ENCODE measurements around the gene OR14J1.
"Not testable (repeated sequence)": the region's sequence is repeated elsewhere in the genome, so short reads cannot be mapped to it uniquely, and the experiment has no call there.

The OR14J1 gene, protein sequence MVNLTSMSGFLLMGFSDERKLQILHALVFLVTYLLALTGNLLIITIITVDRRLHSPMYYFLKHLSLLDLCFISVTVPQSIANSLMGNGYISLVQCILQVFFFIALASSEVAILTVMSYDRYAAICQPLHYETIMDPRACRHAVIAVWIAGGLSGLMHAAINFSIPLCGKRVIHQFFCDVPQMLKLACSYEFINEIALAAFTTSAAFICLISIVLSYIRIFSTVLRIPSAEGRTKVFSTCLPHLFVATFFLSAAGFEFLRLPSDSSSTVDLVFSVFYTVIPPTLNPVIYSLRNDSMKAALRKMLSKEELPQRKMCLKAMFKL

DNA sequence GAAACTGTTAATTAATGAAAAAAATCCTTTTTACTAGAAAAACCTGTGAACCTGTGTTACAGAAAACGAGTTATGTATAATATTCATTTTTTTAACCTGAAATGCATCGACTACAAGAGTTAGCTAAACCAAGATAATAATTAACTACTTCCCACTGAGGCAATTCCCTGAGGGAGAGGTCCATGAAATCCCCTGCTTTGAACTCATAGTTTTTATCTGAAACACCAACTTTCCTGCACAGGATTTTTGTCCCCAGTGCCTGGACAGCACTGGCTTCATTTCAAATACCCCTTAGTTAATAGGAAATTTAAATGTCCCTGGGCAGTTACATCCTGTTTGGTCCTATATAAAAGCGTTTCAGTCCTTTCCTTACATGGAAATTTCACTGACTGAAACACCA is at the start of gene OR14J1:
Gene OR14J1 (plus strand): TSS at position 386 of the 400 bp plus-strand sequence. CDS start 4,989 bp downstream, outside the sequence.
- Histone ChIP-seq H3K36me3 (ENCODE audit: insufficient read depth, low read length) (no peaks in the 10 kb centered on the region), H3K4me3 (ENCODE audit: low read depth, low read length) (no peak within 1 kb of the TSS), H3K4me1 (ENCODE audit: control insufficient read depth, insufficient read depth, low read length, unreplicated experiment) (no peaks in the 10 kb centered on the region), H3K27ac (ENCODE audit: low read depth, low read length) (no peak within 1 kb of the TSS), H3K27me3 (ENCODE audit: insufficient read depth, low read length) (no peaks in the 10 kb centered on the region), H2AFZ (ENCODE audit: low read length, unreplicated experiment) (no peak within 1 kb of the TSS), H3K79me2 (ENCODE audit: control insufficient read depth, insufficient read depth, low read length, unreplicated experiment) (no peaks in the 10 kb centered on the region)

DNA sequence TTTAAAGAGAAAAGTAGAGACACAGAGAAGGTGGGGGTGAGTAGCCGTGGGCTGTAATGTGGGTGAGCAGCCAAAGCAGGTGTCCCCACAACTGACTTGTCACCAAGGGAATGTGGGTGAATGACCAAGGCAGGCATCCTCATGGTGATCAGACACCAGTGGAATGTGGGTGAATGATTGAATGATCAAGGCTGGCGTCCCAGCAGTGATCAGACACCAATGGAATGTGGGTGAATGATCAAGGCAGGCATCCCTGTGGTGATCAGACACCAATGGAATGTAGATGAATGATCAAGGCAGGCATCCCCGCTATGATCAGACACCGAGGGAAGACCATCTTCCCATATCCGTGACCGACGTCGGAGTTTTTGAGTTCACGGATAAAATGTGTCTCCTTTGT is 49.8 kb upstream of the OR14J1 start:
- no peaks in the 10 kb centered on the region for H3K36me3 ChIP-seq (ENCODE audit: insufficient read depth, low read length)
- H3K4me1 ChIP-seq (ENCODE audit: control insufficient read depth, insufficient read depth, low read length, unreplicated experiment): no peaks in the 10 kb centered on the region
- no peak overlapping the region for H2AFZ ChIP-seq (ENCODE audit: low read length, unreplicated experiment)
- no peak overlapping the region for H3K4me3 ChIP-seq (ENCODE audit: low read depth, low read length)
- no peaks in the 10 kb centered on the region for H3K27me3 ChIP-seq (ENCODE audit: insufficient read depth, low read length)
- no peak overlapping the region for H3K27ac ChIP-seq (ENCODE audit: low read depth, low read length)
- no peaks in the 10 kb centered on the region for H3K79me2 ChIP-seq (ENCODE audit: control insufficient read depth, insufficient read depth, low read length, unreplicated experiment)

DNA sequence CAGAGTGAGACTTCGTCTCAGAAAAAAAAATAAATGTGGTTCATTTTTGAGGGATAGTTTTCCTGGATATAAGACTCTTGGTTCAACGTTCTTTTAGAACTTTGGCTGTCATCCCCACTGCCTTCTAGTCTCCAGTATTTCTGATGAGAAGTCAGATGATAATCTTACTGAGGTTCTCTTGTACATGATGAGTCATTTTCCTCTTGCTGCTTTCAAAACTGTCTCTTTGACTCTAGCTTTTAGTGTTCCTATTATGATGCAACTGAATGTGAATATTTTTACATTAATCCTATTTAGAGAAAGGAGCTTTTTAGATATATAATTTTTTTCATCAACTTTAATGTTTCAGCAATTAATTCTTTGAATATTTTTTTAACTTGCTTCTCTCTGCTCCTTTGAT is 46.0 kb upstream of the OR14J1 start:
- Histone ChIP-seq H2AFZ (ENCODE audit: low read length, unreplicated experiment) (no peak overlapping the region), H3K27me3 (ENCODE audit: insufficient read depth, low read length) (no peaks in the 10 kb centered on the region), H3K4me3 (ENCODE audit: low read depth, low read length) (no peak overlapping the region), H3K36me3 (ENCODE audit: insufficient read depth, low read length) (no peaks in the 10 kb centered on the region), H3K79me2 (ENCODE audit: control insufficient read depth, insufficient read depth, low read length, unreplicated experiment) (no peaks in the 10 kb centered on the region), H3K4me1 (ENCODE audit: control insufficient read depth, insufficient read depth, low read length, unreplicated experiment) (no peaks in the 10 kb centered on the region), H3K27ac (ENCODE audit: low read depth, low read length) (no peak overlapping the region)

DNA sequence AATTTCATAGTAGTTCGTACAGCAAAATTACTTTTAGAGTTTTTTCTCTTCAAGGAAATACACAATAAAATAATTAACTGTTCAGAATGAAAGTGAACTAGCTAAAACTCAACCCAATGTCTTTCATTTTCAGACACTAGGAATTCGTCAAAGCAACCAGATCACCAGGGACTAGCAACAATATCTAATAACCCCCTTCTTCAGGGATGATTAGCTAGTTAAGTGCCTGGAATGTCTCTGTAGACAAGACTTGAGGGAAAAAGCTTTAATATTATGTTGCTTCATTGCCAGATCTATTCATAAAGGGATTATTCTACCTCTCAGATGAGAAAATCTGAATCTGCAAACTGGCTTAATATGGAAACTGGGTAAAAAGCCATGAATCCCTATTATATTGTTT is 41.8 kb upstream of the OR14J1 start:
- Histone ChIP-seq H3K4me3 (ENCODE audit: low read depth, low read length) (no peak overlapping the region), H3K27me3 (ENCODE audit: insufficient read depth, low read length) (no peaks in the 10 kb centered on the region), H3K27ac (ENCODE audit: low read depth, low read length) (no peak overlapping the region), H2AFZ (ENCODE audit: low read length, unreplicated experiment) (no peak overlapping the region), H3K4me1 (ENCODE audit: control insufficient read depth, insufficient read depth, low read length, unreplicated experiment) (no peaks in the 10 kb centered on the region), H3K79me2 (ENCODE audit: control insufficient read depth, insufficient read depth, low read length, unreplicated experiment) (no peaks in the 10 kb centered on the region), H3K36me3 (ENCODE audit: insufficient read depth, low read length) (no peaks in the 10 kb centered on the region)

DNA sequence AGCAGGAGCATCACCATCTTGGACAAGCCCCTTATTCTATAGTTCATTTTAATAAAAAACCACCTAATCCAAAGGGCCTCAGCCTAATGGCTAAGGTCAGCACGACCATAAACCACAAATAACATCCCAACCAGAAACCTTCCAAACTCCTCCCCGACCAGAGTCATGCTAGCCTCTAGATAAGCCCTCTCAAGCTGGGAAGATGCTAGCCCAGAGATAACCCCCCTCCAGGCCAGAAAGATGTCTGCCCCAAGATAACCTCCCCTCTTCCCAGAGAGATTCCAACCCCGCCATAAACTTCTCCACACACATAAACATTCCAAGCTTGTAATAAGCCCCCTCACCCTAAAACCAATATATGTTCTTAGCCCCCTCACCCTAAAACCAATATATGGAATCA is 38.5 kb upstream of the OR14J1 start:
- Histone ChIP-seq H3K79me2 (ENCODE audit: control insufficient read depth, insufficient read depth, low read length, unreplicated experiment) (no peaks in the 10 kb centered on the region), H3K27me3 (ENCODE audit: insufficient read depth, low read length) (no peaks in the 10 kb centered on the region), H3K36me3 (ENCODE audit: insufficient read depth, low read length) (no peaks in the 10 kb centered on the region), H3K4me3 (ENCODE audit: low read depth, low read length) (no peak overlapping the region), H2AFZ (ENCODE audit: low read length, unreplicated experiment) (no peak overlapping the region), H3K4me1 (ENCODE audit: control insufficient read depth, insufficient read depth, low read length, unreplicated experiment) (no peaks in the 10 kb centered on the region), H3K27ac (ENCODE audit: low read depth, low read length) (no peak overlapping the region)

DNA sequence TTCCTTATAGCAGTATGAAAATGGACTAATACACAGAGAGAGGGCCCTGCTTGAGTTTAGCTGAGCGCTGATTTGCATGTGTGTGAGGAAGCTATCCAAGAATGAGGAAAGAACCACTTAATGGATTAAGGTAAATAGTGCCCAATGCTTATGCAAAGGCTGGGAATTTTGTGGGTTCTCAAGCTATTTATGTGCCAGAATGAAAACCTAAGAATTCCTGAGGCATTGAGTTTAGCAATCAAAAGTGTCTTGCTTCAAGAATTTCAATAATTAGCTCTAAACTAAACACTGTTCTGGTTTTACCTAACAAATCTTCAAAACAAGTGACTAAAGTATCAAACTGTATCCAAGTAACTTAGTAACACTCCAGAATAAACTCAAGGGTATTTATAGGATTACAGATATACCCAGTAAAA is 7.0 kb upstream of the OR14J1 start:
- H3K27ac ChIP-seq (ENCODE audit: low read depth, low read length): no peak overlapping the region
- no peak overlapping the region for H2AFZ ChIP-seq (ENCODE audit: low read length, unreplicated experiment)
- no peaks in the 10 kb centered on the region for H3K4me1 ChIP-seq (ENCODE audit: control insufficient read depth, insufficient read depth, low read length, unreplicated experiment)
- no peaks in the 10 kb centered on the region for H3K36me3 ChIP-seq (ENCODE audit: insufficient read depth, low read length)
- H3K4me3 ChIP-seq (ENCODE audit: low read depth, low read length): no peak overlapping the region
- no peaks in the 10 kb centered on the region for H3K79me2 ChIP-seq (ENCODE audit: control insufficient read depth, insufficient read depth, low read length, unreplicated experiment)
- no peaks in the 10 kb centered on the region for H3K27me3 ChIP-seq (ENCODE audit: insufficient read depth, low read length)

DNA sequence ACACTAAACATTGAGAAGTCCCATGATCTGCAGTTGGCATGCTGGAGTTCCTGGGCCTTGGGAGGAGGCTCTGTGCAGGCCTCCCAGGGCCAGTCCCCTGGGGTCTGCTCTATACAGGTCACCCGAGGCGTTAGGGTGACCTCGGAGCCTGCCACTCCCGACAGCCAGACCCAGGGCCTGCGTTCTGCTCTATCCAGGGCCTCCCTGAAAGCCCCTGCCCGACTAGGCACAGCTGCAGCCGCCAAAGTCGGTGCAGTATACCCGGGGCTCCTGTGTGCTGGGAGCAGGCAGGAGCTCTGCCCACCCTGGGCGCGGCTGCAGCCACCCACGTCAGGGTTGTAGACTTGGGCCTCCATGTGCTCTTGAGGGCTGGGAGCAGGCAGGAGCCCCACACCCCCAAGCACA is 6.3 kb upstream of the OR14J1 start:
- Histone ChIP-seq H3K79me2 (ENCODE audit: control insufficient read depth, insufficient read depth, low read length, unreplicated experiment) (no peaks in the 10 kb centered on the region), H3K36me3 (ENCODE audit: insufficient read depth, low read length) (no peaks in the 10 kb centered on the region), H3K4me3 (ENCODE audit: low read depth, low read length) (no peak overlapping the region), H2AFZ (ENCODE audit: low read length, unreplicated experiment) (no peak overlapping the region), H3K27me3 (ENCODE audit: insufficient read depth, low read length) (no peaks in the 10 kb centered on the region), H3K27ac (ENCODE audit: low read depth, low read length) (no peak overlapping the region), H3K4me1 (ENCODE audit: control insufficient read depth, insufficient read depth, low read length, unreplicated experiment) (no peaks in the 10 kb centered on the region)

DNA sequence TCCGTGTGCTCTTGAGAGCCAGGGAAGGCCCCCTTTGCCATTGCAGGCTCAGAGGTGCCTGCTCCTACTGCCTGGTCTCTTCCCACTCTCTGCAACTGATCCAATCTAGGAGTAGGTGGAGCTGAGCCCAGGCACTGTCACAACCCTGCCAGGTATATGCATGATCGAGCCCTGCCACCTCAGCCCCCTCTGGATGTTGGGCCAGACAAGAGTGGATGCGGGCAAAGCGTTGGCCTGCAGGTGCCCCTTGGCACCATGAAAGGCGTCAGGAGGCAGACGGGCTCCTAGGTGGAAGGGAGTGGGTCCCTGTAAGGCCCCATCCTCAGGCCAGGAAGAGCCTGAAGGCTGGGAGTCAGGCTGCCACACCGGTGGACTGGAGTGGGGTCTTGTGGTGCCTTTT is 5.9 kb upstream of the OR14J1 start:
- H3K4me3 ChIP-seq (ENCODE audit: low read depth, low read length): no peak overlapping the region
- no peaks in the 10 kb centered on the region for H3K4me1 ChIP-seq (ENCODE audit: control insufficient read depth, insufficient read depth, low read length, unreplicated experiment)
- H3K79me2 ChIP-seq (ENCODE audit: control insufficient read depth, insufficient read depth, low read length, unreplicated experiment): no peaks in the 10 kb centered on the region
- H3K36me3 ChIP-seq (ENCODE audit: insufficient read depth, low read length): no peaks in the 10 kb centered on the region
- H3K27me3 ChIP-seq (ENCODE audit: insufficient read depth, low read length): no peaks in the 10 kb centered on the region
- no peak overlapping the region for H3K27ac ChIP-seq (ENCODE audit: low read depth, low read length)
- H2AFZ ChIP-seq (ENCODE audit: low read length, unreplicated experiment): no peak overlapping the region

DNA sequence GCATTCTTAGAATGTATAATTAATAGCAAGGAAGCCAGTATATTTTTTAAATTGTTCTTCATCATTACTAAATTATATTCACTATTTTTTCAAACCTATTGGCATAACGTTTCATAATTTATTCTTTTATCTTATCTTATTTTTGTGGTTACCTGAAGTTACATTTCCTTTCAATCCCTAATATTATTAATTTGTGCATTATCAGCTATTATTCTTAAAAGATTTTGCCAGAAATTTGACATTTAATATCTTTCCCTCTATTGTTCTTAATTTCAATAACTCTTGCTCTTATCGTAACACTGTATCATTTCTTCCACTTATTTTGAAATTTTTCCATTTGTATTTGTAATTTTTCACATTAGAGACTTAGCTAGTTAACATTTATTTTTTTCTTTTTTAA is 18.4 kb downstream of the OR14J1 start:
- H3K79me2 ChIP-seq (ENCODE audit: control insufficient read depth, insufficient read depth, low read length, unreplicated experiment): no peaks in the 10 kb centered on the region
- H3K27ac ChIP-seq (ENCODE audit: low read depth, low read length): no peak overlapping the region
- H2AFZ ChIP-seq (ENCODE audit: low read length, unreplicated experiment): no peak overlapping the region
- H3K4me3 ChIP-seq (ENCODE audit: low read depth, low read length): no peak overlapping the region
- H3K36me3 ChIP-seq (ENCODE audit: insufficient read depth, low read length): no peaks in the 10 kb centered on the region
- H3K4me1 ChIP-seq (ENCODE audit: control insufficient read depth, insufficient read depth, low read length, unreplicated experiment): no peaks in the 10 kb centered on the region
- no peaks in the 10 kb centered on the region for H3K27me3 ChIP-seq (ENCODE audit: insufficient read depth, low read length)

DNA sequence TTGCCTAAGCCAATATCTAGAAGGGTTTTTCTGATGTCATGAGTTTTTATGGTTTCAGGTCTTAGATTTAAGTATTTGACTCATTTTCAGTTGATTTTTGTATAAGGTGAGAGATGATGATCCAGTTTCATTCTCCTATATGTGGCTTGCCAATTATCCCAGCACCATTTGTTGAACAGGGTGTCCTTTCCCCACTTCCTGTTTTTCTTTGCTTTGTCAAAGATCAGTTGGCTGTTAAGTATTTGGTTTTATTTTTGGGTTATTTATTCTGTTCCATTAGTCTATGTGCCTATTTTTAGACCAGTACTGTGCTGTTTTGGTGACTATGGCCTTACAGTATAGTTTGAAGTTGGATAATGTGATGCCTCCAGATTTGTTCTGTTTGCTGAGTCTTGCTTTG is 21.8 kb downstream of the OR14J1 start:
- H3K79me2 ChIP-seq (ENCODE audit: control insufficient read depth, insufficient read depth, low read length, unreplicated experiment); H2AFZ ChIP-seq (ENCODE audit: low read length, unreplicated experiment); H3K4me1 ChIP-seq (ENCODE audit: control insufficient read depth, insufficient read depth, low read length, unreplicated experiment); H3K36me3 ChIP-seq (ENCODE audit: insufficient read depth, low read length); H3K27ac ChIP-seq (ENCODE audit: low read depth, low read length); H3K4me3 ChIP-seq (ENCODE audit: low read depth, low read length); H3K27me3 ChIP-seq (ENCODE audit: insufficient read depth, low read length): not testable (repeated sequence)

DNA sequence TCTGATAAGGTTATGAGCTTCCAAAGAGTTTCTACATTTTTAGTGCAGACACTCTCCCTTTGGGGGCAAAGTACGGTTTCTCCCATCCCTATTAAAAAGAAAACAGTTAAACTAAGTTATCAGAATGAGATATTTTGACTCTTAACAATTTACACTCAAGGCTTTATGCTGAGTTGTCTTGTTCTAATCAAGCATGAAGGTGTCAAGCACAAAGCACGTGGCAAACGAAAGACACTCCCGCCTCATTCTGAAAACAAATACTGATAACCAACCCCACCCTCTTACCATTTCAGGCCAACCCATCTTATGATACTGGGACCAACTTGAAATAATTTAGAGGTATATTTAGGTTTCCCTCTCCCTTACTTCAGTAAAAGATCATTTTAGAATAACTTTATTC is 24.3 kb downstream of the OR14J1 start:
- H3K4me1 ChIP-seq (ENCODE audit: control insufficient read depth, insufficient read depth, low read length, unreplicated experiment): no peaks in the 10 kb centered on the region
- H3K27ac ChIP-seq (ENCODE audit: low read depth, low read length): no peak overlapping the region
- no peaks in the 10 kb centered on the region for H3K79me2 ChIP-seq (ENCODE audit: control insufficient read depth, insufficient read depth, low read length, unreplicated experiment)
- no peak overlapping the region for H2AFZ ChIP-seq (ENCODE audit: low read length, unreplicated experiment)
- no peaks in the 10 kb centered on the region for H3K36me3 ChIP-seq (ENCODE audit: insufficient read depth, low read length)
- no peaks in the 10 kb centered on the region for H3K27me3 ChIP-seq (ENCODE audit: insufficient read depth, low read length)
- no peak overlapping the region for H3K4me3 ChIP-seq (ENCODE audit: low read depth, low read length)

Measured in ACC112 (cell line).